Measurements from ENCODE around the gene MRPL53. TPM values are rescaled to one million over a fixed set of nuclear protein-coding genes. Genes with fewer than 3 reads are reported as not detected.

Gene MRPL53
- total and polyA plus RNA-seq, 9 of the 15 experiments (the other 6 are each of a cell fraction or from before 2014, with no cell fraction given): 11.5 to 87.9 (median 41.1) TPM

DNA sequence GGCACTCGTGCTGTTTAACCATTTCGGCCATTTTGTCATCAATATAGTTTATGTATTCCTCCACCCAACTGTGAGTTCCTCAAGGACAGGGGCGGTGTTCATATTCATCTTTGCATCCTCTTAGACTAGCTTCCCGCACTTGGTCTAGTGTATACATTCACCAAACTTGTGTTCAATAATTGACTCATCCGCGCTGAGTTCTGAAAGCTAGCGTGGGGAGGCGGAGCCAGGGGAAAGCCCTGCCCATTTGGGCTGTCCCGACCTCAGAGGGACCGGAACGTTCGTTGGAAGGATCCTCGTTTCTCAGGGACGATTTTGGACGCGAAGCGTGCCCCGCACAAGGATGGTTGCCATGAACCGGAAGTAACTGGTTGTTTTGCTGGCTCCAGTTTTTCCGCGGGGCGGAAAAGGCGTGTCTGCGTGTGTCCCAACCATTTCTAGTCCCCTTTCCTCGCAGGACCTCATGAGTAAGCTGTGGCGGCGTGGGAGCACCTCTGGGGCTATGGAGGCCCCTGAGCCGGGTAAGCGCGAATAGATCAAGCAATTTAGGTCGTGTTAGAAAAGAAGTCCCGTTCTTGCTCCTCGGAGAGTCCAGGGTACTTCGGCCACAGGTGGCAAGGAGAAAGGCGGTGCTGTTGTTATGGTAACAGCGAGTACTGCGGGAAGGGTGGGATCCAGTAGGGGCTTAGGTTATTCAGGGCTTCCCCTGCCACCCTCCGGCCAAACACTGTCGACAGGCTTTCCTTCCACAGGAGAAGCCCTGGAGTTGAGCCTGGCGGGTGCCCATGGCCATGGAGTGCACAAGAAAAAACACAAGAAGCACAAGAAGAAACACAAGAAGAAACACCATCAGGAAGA is 17.6 kb downstream of the MRPL53 start, which contains the start of gene INO80B (continued):
- TF ChIP-seq POLR2G (IDR thresholded peaks at IDR 0.05; ENCODE audit: low read depth, low read length) (peak; percentile 60), E2F5 (CRISPR knock-in tag; IDR thresholded peaks at IDR 0.05) (no peak), TRIM24 (IDR thresholded peaks at IDR 0.05) (peak in 1 of 2 experiments; percentile 99; a peak in 2 of 4 replicates), DDX20 (tag; IDR thresholded peaks at IDR 0.05; ENCODE audit: low read depth) (no peak), TBP (optimal IDR thresholded peaks at IDR 0.05; ENCODE audit: low read depth, low read length) (peak; percentile 83), PRPF4 (IDR thresholded peaks at IDR 0.05; ENCODE audit: insufficient read depth, low read depth, low read length, poor library complexity, severe bottlenecking) (no peak), MEF2A (IDR thresholded peaks at IDR 0.05; ENCODE audit: control insufficient read depth, low read depth, low read length) (peak; percentile 16; the same call in 1 of the 2 replicates), RB1 (IDR thresholded peaks at IDR 0.05; ENCODE audit: low read depth) (peak; percentile 95), C11orf30 (IDR thresholded peaks at IDR 0.05; ENCODE audit: low read depth) (peak; percentile 93), MBD2 (IDR thresholded peaks at IDR 0.05; ENCODE audit: borderline replicate concordance, low read depth) (peak; percentile 99), FOSL1 (tag; conservative IDR thresholded peaks at IDR 0.05) (peak; percentile 82), TAL1 (IDR thresholded peaks at IDR 0.05) (0 out of 2 replicates have a peak, but pooled peaks have one; percentile 6), MXI1 (IDR thresholded peaks at IDR 0.05; ENCODE audit: low read depth, low read length) (peak; percentile 95), BRD4 (IDR thresholded peaks at IDR 0.05) (0 out of 2 replicates have a peak, but pooled peaks have one; percentile 68), POLR3G (IDR thresholded peaks at IDR 0.05; ENCODE audit: extremely low read depth, insufficient read length, insufficient replicate concordance) (no peak), MEF2D (tag; conservative IDR thresholded peaks at IDR 0.05; ENCODE audit: low read depth) (peak; percentile 69), HMG20A (CRISPR knock-in tag; conservative IDR thresholded peaks at IDR 0.05) (no peak), MTA3 (IDR thresholded peaks at IDR 0.05; ENCODE audit: borderline replicate concordance) (peak; percentile 88; the same call in 1 of the 2 replicates), ZBTB9 (CRISPR knock-in tag; IDR thresholded peaks at IDR 0.05) (0 out of 2 replicates have a peak, but pooled peaks have one; percentile 53), NEUROD1 (IDR thresholded peaks at IDR 0.05; ENCODE audit: borderline replicate concordance, low read depth, low read length, partially characterized antibody) (peak; percentile 84), SRSF3 (IDR thresholded peaks at IDR 0.05; ENCODE audit: insufficient read depth, low read length) (no peak), SUPT5H (IDR thresholded peaks at IDR 0.05) (peak; percentile 76; the same call in 1 of the 2 replicates), ZNF263 (CRISPR knock-in tag; IDR thresholded peaks at IDR 0.05; ENCODE audit: borderline replicate concordance) (0 out of 2 replicates have a peak, but pooled peaks have one; percentile 53)
- TF ChIP-seq, protein P1, sequence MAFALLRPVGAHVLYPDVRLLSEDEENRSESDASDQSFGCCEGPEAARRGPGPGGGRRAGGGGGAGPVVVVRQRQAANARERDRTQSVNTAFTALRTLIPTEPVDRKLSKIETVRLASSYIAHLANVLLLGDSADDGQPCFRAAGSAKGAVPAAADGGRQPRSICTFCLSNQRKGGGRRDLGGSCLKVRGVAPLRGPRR (CRISPR knock-in tag; IDR thresholded peaks at IDR 0.05): 0 out of 2 replicates have a peak, but pooled peaks have one; percentile 18
- TF ChIP-seq, protein P2, sequence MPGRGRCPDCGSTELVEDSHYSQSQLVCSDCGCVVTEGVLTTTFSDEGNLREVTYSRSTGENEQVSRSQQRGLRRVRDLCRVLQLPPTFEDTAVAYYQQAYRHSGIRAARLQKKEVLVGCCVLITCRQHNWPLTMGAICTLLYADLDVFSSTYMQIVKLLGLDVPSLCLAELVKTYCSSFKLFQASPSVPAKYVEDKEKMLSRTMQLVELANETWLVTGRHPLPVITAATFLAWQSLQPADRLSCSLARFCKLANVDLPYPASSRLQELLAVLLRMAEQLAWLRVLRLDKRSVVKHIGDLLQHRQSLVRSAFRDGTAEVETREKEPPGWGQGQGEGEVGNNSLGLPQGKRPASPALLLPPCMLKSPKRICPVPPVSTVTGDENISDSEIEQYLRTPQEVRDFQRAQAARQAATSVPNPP (IDR thresholded peaks at IDR 0.05; ENCODE audit: borderline replicate concordance, insufficient read depth, insufficient read length): no peak
